HG03565 (cell line): ENCODE measurements around the gene IQGAP1.
"Not testable (repeated sequence)": the region's sequence is repeated elsewhere in the genome, so short reads cannot be mapped to it uniquely, and the experiment has no call there.

Source experiments
- ATAC-seq: cut with Tn5 transposase; IDR thresholded peaks from one replicate; pipeline ENCODE4 v1.9.1; 2021; ENCODE audit warnings: mild to moderate bottlenecking, moderate library complexity; ENCODE audit not compliant: unreplicated experiment

The IQGAP1 gene

DNA sequence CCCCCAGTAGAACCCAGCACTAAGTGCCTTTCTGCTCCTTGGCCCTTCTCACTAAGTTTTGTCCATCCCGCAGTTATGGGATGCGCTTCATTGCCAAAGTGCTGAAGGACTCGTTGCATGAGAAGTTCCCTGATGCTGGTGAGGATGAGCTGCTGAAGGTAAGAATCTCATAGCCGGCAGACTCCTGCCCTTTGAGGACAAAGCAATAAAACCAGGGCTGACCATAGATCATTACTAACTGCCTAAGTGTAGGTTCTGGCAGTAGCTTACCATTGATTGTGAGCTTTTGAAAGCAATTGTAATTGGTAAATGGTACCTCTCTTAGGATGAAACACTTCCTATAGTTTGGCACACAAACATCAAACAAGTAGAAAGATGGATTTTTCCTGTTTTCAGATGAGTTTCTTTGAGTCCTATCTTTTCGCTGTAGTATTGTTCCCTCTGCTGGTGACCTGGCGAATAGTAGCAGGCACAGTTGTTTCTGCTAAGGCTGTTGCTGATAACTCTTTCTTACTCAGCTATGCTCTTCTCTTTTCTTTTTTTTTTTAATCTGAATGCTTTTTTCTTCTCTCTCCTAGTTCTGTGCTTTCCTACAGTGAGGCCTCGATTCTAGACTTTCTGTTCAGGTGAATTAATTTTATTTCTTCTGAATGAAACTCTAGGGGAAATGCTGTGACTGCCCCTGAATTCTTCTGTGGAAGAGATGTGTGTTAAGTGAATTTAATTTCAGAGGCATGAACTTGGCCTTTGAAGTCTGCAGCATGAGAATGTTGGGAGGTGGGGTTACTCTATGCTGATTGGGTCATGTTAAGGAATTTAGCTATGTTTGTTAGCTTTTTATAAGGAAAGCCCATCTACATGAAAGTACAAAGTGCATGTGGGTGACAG, 94.3 kb downstream of the IQGAP1 start:
- ATAC-seq = no peak

DNA sequence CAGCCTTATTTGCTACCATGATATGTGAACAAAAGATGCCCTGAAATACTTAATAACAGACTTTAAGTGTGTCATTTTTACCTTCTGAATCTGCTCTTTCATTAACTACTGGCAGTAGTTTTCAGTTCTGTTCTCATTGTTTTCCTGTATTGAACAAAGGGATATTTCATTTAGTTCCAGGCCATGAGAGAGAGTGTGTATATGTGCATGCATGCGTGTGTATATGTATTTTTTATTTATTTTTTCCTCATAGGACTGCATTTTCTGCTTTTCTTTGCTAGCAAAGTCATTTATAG, 94.9 kb downstream of the IQGAP1 start:
- ATAC-seq = no peak

DNA sequence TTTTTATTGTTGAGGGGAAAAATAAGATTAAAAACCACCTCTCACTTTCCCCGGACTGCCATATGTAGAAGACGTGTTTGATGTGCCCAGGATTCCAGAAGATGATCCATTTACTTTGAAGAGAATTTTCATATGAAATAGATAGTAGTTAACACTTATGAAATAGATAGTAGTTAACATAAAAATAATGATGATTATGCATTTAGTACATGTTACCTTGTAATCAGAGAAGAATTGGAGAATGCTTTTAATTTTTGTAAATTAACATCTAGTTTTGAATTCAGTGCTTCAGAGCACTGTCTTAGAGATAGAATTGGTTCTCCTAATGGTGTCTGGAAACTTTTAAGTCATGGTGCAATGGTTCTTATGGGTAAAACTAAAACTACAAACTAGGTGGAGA, 95.6 kb downstream of the IQGAP1 start:
- no peak for ATAC-seq

DNA sequence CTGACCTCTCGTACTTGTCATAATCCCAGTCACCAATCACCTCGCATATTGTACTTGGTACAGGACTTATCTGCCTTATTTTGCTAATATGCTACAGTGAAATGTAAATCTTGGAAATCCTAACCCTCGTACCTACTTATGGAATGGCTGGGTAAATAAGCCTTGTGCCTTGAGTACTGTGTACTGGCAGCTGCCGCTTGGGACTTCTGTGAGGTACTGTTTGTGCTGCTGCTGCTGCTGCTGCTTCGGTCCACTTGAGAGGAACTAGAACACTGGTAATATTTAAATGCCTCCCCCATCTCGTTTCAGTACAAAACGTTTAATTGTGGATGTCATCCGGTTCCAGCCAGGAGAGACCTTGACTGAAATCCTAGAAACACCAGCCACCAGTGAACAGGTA, 99.1 kb downstream of the IQGAP1 start:
- no peak for ATAC-seq

DNA sequence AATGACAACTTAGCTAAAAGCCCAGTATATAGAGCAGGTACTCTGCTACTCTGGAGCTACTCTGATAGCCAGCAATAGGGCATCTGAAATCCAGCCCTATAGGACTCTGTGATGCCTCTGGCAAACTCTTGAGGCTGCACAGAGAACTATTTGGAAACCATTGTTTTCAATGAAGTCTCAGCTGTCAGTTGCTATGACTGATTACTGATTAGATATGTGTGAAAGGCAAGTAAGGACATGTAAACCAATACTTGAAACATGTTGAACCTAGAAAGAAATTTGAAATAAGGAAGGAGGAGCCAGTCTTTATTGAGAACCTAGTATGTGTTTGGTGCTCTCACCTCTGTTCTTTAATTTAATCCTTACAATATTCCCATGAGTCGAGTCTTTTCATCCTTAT, 101.5 kb downstream of the IQGAP1 start:
- ATAC-seq = no peak

DNA sequence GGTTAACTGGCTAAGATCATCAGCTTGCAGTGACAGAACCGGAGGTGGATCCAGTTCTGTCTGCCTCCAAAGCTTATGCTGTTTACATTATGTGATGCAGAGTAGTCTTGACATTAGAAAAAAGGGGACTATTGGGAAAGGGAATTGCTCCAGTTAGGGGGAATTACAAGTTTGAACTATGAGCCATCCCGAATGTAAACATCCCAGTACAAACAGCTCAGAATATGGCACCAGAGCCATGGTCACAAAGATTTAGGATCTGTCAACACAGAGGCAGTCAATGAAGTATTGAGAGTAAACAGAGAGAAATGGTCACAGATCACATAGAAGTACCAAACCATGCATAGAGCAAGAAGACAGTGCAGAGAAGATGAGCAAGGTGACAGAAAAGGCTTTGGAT, 101.9 kb downstream of the IQGAP1 start:
- ATAC-seq = no peak

DNA sequence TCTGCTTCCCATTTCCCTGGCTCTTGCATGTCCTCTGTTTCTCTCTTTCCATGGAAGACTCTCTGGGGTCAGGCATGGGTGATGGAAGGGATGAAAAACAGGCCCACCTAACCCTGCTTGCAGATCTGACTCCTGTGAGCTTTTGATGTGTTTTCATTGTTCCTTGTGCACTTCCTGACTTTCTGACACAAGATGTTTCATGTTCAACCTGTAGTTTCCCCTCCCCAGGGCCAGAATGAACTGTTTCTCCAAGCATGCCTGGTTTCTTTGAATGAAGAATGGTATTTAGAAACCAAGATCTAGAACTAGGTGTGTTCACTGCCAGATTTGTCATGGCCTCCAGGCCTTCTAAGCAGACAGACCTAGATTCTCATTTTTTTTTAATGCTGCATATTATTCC, 105.6 kb downstream of the IQGAP1 start:
- no peak for ATAC-seq

DNA sequence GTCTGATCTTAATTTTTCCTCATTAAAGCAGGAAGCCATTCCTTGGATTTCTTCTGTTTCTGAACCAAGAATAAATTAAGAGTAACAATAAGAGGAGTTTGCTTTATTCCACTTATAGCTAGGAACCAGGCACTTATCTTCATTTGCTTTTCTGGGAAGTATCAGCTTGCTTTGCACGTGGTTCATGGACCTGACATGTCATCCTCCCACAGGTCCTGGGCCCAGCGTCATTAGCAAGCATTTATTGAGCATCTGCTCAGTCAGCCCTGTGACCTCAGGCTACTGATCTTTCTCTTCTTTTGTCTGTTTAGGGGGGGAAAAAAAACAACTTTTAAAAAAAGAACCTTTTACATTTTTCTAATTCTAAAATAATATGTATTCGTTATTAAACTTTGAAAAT, 107.0 kb downstream of the IQGAP1 start:
- ATAC-seq = no peak

DNA sequence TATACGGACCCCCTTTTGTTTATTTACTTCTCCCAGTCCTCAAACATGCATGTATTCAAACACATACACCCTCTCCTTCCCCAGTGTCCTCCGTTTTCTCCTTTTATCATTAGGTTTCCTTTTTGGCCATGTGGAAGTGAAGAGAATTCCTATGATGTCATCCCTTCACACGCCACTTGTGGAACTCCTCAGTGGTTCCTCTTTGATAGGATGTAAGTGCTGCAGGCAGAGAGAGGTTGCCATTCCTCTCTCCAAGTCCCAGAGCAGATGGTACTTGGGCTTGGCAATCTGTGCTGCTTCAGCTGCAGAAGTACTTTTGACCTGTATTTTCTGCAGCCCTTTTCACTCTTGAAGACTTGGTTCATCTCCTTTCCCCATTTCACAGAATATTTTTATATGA, 108.7 kb downstream of the IQGAP1 start:
- ATAC-seq = no peak

DNA sequence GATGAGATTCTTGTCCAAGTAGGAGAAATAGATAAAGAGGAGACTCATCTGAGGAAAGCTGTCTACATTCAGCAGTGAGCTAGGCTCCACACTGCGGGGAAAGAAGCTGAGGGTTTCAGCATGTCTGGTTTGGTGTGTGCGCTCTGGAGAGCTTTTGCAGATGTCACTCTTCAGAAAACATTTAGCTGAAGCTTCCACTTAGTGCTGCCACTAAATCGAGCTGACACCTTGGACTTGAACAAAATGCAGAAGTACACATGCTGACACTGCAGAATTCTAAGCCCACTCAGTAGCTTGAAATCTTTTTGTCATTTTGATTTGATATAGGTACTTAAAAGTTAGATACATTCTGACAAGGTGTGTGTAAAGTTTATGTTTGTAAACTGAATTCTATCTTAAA, 109.3 kb downstream of the IQGAP1 start:
- no peak for ATAC-seq

DNA sequence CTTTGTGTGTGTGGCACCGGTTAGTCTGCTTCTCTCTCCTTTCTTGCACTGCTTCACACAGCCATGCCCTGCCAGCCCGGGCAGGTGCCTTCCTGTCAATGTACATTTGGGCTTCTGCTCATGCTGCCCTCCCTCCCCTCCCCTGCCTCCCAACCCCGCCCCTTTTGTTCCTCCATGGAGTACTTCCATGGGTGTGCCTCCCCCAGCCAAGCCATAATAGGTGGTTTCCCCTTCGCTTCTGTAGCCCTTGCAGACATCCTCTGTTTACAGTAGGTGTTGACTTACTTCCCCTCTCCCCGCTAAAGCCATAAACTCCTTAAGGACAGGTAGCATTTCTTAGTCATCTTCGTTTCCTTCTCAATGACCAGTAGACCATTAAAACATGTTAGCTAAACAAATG, 109.9 kb downstream of the IQGAP1 start:
- ATAC-seq = no peak

DNA sequence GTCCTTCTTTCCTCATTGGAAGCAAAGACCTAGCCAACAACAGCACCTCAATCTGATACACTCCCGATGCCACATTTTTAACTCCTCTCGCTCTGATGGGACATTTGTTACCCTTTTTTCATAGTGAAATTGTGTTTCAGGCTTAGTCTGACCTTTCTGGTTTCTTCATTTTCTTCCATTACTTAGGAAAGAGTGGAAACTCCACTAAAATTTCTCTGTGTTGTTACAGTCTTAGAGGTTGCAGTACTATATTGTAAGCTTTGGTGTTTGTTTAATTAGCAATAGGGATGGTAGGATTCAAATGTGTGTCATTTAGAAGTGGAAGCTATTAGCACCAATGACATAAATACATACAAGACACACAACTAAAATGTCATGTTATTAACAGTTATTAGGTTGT, 112.1 kb downstream of the IQGAP1 start:
- no peak for ATAC-seq

DNA sequence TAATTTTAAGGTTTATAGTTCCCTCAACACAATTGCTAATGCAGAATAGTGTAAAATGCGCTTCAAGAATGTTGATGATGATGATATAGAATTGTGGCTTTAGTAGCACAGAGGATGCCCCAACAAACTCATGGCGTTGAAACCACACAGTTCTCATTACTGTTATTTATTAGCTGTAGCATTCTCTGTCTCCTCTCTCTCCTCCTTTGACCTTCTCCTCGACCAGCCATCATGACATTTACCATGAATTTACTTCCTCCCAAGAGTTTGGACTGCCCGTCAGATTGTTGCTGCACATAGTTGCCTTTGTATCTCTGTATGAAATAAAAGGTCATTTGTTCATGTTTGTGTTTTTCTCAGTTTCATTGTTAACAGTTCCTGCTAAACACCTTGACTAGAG, 113.9 kb downstream of the IQGAP1 start:
- ATAC-seq = no peak

DNA sequence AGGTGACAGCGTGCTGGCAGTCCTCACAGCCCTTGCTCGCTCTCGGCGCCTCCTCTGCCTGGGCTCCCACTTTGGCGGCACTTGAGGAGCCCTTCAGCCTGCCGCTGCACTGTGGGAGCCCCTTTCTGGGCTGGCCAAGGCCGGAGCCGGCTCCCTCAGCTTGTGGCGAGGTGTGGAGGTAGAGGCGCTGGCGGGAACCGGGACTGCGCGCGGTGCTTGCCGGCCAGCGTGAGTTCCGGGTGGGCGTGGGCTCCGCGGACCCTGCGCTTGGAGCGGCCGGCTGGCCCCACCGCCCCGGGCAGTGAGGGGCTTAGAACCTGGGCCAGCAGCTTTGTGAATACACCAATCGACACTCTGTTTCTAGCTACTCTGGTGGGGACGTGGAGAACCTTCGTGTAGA, 122.7 kb downstream of the IQGAP1 start:
- ATAC-seq = not testable (repeated sequence)

DNA sequence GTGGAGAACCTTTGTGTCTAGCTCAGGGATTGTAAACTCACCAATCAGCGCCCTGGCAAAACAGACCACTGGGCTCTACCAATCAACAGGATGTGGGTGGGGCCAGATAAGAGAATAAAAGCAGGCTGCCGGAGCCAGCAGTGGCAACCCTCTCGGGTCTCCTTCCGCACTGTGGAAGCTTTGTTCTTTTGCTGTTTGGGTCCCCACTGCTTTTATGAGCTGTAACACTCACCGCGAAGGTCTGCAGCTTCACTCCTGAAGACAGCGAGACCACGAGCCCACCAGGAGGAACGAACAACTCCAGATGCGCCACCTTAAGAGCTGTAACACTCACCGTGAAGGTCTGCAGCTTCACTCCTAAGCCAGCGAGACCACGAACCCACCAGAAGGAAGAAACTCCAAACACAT, 123.2 kb downstream of the IQGAP1 start:
- ATAC-seq = not testable (repeated sequence)

DNA sequence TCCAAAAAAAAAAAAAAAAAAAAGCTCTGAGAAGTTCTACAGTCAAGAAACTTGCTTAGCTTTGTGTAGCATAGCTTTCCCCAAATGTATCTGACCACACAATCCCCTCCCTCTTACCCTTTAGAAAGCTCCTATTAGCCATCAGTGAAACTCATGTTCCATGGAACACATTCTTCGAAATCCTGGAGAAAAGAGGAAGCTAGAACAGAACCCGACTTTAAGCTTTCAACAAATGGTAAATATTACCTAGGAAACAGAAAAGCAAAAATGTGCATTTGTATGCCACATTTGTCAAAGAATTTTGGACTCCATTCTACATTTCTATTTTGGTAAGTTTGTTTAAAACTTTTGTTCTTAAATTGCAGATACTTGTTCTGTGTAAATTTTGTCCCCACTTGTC, 124.2 kb downstream of the IQGAP1 start:
- no peak for ATAC-seq

DNA sequence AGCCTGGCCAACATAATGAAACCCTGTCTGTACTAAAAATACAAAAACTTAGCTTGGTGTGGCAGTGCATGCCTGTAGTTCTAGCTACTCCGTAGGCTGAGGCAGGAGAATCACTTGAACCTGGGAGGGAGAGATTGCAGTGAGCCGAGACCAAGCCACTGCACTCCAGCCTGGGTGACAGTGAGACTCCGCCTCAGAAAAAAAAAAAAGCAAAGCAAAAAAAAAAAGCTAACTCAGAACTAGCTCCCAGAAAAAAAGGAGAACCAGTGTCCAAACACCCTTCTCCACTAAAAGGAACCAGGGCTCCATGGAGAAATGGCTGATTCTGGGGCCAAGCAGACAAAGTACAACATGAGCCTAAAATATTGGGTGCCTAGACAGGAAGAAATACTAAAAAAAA, 124.9 kb downstream of the IQGAP1 start:
- no peak for ATAC-seq

DNA sequence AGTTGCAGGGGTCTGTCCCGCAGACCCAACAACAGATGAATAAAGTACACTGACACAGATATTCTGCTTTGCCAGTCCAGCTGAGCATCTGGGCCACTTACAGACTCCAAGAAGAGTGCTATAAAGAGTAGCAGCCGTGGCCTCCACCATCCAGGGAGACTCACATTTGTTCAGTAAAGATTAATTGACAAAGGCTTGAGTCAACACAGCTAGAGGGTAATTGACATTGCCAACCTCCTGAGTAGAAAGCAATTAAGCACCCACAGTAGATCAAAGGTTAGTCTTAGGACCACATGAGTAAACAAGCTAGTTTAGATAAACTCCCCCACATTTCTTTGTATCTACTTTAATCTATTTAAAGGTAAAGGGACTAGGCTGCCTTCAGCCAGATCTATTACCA, 125.4 kb downstream of the IQGAP1 start:
- no peak for ATAC-seq

DNA sequence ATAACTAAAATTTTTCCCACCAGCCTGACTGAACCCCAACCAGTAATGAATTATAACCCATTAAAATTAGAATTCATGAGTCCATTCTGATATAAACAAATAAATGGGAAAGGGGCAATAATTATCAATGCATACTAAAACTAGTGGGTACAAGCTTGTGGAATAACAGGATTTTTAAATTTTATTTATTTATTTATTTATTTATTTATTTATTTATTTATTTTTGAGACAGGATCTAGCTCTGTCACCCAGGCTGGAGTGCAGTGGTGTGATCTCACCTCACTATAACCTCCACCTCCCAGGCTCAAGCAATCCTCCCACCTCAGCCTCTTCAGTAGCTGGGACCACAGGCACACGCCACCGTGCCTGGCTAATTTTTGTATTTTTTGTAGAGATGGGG, 125.9 kb downstream of the IQGAP1 start:
- not testable (repeated sequence) for ATAC-seq

DNA sequence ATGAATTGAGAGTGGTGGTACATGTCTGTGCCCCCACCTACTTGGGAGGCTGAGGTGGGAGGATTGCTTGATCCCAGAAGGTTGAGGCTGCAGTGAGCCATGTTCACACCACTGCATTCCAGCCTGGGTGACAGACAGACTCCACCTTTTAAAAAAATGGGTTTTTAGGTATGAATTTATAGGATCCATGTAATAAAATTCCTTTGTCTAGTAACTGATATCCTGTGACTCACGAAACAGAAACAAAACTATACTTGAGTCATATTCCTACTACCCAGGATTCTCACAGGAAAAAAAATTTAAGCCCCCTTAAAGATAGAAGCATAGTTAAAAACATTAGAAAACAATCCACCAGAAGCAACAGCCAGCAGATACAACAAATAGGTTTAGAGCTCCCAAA, 131.6 kb downstream of the IQGAP1 start:
- no peak for ATAC-seq

DNA sequence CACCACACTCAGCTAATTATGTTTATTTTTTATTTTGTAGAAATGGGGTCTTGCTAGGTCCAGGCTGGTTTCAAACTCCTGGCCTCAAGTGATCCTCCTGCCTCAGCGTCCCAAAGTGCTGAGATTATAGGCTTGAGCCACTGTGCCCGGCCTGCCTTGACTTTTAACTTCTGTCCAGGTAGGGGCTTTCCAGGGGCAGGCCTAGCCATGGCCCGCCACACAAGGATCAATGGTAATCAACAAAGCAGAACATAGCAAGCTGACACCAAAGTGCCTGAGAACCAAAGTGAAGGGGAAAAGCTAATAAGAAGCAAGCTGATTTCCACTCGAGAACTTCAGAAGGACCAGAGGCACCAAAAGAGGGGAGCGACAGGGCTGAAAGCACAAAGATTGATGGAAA, 132.3 kb downstream of the IQGAP1 start:
- no peak for ATAC-seq

DNA sequence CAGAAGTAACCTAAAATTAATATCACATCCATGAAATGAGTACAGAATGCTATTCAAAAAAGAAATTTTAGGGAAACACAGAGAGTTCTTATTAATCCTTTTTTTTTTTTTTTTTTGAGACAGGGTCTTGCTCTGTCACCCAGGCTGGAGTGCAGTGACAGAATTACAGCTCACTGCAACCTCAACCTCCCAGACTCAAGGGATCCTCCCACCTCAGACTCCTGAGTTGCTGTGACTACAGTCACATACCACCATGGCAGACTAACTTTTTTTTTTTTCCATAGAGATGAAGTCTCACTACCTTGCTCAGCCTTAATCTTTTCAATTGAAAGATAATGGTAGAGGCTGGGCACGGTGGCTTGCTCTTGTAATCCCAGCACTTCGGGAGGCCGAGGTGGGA, 135.3 kb downstream of the IQGAP1 start:
- no peak for ATAC-seq
